HPDE6-E6E7 (cell line): Measurements from ENCODE around the gene USP36.

Experiments
- DNase-seq: peaks from one replicate; pipeline ENCODE4 v3.0.0; 2011; ENCODE audit warnings: missing footprints; ENCODE audit errors: extremely low spot score

USP36 gene

DNA sequence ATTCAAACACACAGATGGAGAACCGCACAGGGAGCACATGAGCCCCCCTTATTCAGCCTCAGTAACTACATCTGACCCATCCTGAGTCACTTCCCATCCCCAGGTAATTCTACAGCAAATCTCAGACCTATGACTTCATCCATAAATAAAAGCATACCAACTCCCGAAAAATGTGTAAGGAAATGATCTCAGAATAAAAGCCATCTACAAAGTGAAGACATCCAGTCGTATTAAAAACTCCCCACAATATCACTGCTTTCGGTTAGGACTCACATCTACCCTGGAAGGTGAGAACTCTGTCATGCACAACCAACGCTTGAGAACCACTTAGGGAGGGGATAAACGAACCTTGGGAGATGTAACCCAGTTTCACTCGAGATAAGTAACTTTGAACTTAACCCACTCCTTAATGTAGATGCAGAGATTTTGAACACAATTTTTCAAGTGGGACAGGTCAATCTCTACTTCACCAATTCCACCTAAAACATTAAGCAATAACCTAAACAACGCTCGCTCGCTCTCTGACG, 1.3 kb downstream of the USP36 start:
- peak; percentile 58 for DNase-seq

DNA sequence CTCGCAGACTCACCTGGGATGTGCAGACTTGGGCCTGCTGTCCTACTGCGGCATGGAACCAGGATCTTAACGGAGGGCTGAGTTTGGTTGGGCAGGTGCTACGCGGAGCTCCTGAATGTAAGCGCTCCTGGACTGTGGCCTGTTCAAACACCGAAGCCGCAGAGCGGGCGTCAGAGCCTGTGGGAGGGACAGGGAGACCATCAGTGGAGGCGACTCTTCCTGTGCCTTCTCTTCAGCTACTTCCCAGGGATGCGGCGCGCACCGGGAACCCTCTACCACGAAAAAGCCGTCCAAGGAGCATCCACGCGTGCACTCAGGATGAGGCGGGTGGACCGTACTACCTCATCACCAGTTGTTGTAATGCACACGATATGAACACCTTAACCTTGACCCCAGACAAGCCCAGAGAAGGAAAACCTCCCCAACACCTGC, 2.0 kb downstream of the USP36 start:
- DNase-seq = no peak

DNA sequence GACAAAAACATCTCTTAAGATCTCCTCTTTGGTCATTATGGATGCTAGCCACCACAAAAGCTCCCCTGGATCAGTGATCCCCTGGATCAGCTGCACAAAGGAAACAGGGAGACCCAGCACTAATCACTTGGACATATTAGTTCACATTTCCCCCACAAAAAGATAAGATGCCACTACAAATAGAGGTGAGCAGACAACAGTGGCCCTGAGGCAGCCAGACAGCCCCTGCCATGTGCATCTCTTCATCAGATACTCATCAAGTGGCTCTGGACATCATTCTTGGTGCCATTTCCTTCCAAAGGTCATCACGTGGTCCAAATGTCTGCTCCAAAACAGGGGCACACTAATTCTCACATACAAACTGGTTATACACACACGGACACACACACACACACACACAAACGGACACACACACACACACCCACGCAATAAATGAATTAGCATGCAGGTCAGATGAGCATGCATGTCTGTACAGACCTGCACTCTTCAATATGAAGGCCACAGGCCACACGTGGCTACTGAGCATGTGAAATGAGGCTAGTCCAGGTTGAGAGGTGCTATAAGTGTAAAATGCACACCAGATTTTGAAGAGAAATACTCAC, 4.1 kb downstream of the USP36 start:
- DNase-seq = no peak

DNA sequence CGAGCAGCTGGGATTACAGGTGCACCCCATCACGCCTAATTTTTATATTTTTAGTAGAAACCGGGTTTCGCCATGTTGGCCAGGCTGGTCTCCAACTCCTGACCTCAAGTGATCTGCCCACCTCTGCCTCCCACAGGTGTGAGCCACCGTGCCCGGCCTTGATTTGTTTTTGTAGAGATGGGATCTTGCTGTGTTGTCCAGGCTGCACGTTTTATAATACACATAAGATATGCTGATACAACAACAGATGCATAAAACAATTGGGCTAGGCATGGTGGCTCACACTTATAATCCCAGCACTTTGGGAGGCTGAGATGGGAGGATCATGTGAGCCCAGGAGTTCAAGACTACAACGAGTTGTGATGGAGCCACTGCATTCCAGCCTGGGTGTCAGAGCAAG, 6.0 kb downstream of the USP36 start:
- DNase-seq = no peak

DNA sequence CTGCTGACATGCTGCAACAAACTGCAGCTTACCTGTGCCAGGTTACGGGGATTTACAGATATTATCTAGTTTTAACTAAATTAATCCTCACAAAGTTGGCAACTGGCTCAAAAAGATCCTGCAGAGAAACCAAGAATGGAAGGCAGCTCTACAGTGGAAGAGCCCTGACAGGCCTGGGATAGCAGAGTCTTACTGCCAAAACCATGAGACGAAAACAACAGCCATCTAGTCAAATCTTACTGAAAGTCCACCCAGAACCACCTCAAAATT, 8.1 kb downstream of the USP36 start:
- no peak for DNase-seq

DNA sequence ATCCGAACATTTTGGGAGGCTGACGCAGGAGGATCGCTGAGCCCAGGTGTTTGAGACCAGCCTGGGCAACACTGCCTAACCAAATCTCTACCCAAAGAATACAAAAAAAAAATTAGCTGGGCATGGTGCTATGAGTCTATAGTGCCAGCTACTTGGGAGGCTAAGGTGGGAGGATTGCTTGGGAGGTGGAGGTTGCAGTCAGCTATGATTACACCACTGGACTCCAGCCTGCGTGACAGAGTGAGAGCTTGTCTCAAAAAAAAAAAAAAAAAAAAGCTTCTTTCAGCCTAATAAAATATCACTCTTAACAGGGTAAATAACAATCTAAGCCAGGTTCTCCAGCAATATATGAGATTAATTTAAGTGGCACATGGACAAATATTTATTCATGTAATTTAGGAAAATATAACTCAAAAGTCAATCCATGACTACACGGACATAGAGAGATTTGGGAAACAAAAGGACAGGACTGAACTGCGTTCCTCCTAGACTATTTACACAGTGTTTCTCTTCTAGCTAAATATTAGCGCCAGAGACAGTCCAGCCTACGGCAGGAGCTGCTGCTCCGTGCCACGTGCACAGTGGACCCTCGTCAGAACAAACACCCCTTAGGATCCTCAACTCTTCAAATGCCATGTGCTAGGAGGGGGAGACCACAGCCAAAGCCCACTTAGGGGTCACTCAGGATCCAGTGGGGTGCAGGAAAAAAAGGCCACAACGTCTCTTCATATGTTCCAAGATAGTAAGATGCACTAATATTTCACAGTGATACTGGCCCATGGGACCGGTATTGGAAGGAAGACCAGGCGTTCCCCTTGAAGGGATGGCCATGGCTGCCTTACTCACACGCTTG, 8.7 kb downstream of the USP36 start:
- no peak for DNase-seq

DNA sequence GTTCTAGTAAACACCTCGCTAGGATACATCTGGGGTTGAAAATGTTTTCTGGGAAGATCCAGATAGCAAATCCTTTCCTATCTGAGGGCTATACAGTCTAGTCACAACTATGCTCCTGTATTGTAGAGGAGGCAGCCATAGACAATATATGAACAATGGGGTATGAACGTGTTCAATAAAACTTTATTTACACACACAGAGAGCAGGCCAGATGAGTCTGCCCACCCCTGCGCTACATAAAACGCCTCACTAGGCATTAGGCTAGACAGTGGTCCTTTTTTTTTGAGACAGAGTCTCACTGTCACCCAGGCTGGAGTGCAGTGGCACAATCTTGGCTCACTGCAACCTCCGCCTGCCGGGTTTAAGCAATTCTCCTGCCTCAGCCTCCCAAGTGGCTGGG, 11.1 kb downstream of the USP36 start:
- no peak for DNase-seq

DNA sequence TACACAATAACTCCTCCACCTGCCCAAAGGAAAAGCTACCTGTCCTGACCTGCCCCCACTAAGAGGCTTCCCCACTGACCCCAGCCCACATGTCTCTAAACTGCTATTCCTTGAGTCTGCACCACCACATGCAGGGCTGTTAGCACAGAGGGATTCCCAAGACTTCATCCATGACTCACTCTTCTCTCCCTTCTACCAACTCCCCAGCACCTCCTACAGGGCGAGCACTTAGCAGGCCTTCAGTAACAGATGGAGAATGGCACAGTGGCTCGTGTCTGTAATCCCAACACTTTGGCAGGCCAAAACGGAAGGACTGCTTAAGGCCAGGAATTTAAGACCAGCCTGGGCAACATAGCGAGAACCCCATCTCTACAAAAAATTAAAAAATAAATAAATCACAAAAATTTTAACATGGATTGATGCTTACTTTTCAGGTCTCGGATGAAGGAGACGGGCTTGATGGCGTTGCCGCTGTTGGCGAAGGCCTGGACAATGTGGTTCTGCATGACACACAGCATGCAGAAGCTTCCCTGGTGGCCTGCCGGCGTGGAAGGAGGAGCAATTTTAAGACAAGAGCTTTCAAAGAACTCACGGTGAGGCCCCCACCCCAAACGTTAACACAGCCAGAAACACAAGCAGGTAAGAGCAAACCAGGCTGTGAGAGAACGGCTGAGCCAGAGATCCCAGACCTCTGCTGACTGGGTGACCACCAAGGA, 12.0 kb downstream of the USP36 start:
- peak; percentile 34 for DNase-seq

DNA sequence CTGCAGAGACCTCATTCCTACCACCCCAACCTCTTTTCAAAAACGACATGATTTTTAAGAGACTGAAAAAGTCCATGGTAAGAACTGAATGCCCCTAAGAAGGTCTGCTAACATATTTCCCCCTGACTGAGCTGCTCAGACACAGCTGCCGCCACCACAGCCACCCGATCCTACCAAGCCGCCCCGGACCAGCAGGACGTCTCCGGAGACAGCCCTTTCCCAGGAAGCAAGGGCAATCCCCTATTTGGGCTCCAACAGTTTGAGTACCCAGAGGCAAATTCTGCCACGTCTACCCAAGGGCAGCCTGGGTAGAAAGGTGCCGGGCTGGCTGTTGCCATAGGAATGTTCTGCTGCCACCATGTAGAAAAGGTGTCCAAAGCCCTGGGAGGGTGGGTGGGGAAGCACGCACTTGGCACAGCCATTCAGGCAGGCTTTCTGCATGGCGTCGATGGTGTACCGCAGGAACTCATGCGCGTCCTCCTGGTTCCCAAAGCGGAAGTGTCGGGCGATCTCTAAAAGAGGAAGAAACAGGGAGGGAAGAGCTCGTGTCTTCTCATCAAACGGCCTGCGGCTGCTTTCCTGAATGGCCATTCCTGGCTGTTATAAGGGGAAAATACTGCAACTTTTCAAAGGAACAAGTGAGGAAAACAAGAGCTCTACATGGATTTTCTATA, 13.6 kb downstream of the USP36 start:
- no peak for DNase-seq

DNA sequence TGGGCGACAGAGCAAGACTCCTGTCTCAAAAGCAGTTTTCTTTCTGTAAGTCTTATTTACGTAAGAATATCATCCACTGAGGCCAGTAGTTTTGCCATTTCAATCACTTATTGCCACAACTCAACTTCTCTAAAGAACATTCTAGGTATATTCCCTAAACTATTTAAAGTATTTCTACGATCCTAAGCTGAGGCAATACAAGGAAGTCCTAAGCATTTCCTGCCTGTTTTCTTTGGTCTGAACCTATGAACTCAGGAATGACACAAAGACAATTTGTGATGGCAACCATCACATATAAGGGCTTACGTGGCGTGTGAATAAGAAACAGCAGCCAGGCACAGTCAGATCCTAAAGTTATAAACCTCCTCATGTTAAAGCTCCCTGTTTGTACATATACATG, 14.2 kb downstream of the USP36 start:
- no peak for DNase-seq

DNA sequence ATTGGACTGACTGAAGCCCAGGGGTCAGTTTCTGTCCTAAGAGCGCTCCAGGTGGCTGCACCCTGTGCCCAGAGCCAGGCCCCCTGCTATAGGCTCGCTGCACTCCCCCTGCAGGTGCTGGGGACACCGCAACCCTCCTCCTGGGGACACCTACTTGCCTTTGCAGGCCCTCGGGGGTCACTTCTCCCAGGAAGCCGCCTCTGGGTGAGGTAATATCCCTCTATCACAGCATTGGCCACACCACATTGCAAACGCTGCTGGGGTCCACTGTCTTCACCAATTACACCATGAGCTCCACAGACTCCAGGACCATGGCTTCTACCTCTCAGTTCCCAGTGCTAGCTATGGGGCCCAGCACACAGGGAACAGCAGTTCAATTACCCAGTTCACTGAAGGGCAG, 14.9 kb downstream of the USP36 start:
- DNase-seq = no peak

DNA sequence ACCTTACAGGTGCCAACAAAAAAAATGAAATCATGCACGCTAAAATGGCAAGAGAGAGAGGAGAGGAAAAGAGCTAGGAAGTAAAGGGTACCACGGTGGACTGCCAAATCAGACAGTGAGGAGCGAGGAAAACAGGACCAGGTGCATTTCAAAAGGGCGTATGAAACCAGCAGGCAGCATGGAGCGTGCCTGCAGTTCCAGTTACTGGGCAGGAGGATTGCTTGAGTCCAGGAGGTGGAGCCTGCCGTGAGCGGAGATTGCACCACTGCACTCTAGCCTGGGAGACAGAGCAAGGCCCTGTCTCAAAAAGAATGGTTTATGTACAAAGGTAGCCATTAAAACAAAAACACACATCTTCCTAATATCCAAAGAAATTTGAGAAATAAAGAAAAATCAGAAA, 16.4 kb downstream of the USP36 start:
- DNase-seq = no peak

DNA sequence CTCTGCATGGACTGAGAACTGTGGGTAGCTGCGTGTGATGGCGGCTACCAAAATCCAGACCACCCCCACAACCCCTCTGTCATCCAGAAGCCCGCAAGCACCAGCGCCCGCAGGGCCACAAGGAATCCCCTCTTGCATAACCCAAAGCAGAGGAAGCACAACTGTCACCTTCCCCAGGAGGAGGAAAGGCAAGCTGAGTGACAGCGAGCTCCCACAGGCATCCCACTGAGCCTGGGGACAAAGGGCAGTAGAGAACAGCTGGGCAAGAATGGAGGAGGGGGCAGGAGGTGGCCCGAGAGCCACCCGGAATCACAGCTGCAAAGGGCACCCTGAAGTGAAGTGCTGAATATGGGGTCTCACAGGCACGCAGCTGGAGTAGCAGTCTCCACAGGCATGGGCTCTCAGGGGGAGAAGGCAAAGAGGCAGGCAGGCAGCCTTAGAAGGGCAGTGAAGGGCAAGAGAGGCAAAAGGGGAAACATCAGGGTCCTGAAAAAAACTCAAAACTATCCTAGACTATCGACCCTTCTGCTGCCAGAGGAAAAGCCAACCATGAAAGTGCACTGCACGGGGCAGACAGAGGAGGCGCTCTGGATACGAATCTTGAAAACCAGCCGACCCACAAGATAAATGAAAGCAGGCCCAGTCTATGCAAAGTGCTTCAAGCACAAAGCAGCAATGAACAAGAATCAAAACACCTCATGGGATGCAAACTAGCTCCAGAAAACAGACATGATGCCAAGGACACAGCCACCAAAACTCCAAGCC, 17.1 kb downstream of the USP36 start:
- no peak for DNase-seq

DNA sequence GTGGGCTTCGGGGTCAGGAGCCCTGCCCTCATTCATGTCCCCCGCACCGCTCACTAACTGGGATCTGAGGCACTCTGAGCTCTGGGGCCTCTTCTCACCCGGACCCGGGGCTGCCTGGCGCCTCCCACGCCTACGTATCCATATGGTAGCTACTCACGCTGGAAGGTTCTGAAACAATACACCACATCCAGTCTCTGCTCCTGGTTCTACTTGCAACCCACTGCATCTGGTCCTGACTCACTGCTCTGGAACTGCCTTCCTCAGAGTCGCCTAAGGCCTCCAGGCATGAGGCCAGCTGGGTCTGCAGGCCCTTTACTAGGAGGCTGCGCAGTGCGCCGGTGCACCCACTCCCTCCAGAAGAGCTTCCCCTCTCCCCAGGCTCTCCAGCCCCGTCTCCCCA, 18.1 kb downstream of the USP36 start:
- DNase-seq = no peak

DNA sequence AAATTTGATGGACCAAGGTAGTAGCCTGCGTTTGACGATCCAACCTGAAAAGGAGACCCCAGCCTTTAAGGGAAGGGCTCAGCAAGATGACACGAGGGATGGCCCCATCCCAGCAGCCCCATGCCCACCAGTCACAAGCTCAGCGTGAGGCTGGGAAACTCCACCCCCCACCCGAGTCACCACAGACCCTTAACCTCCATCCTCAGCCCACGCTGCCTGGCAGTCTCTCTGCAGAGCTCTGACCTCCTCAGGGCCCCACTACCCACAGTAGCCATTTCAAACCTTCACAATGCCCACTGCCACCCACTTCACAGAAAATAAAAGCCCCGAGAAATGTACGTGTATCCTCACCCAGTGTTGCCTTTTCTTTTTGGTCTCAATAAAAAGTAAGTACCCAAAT, 18.7 kb downstream of the USP36 start:
- DNase-seq = no peak

DNA sequence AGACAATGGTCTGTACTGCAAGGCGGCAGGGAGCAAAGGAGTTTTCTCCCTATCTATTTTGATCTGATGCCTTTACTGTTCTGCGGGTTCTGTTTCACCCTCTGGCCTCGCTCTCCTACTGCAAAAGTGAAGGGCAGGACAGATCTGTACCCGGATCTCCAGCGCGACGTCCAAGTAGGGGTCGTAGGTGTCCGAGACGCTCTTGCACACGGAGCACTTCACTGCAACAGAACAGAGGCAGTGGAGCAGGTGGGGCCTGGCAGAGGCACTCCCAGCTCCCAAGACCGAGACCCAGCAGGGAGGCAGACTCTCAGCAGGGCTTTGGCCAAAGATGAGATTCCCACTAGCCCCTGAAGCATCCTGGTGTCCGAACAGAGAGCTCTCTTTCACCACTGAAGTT, 19.8 kb downstream of the USP36 start:
- DNase-seq = no peak

DNA sequence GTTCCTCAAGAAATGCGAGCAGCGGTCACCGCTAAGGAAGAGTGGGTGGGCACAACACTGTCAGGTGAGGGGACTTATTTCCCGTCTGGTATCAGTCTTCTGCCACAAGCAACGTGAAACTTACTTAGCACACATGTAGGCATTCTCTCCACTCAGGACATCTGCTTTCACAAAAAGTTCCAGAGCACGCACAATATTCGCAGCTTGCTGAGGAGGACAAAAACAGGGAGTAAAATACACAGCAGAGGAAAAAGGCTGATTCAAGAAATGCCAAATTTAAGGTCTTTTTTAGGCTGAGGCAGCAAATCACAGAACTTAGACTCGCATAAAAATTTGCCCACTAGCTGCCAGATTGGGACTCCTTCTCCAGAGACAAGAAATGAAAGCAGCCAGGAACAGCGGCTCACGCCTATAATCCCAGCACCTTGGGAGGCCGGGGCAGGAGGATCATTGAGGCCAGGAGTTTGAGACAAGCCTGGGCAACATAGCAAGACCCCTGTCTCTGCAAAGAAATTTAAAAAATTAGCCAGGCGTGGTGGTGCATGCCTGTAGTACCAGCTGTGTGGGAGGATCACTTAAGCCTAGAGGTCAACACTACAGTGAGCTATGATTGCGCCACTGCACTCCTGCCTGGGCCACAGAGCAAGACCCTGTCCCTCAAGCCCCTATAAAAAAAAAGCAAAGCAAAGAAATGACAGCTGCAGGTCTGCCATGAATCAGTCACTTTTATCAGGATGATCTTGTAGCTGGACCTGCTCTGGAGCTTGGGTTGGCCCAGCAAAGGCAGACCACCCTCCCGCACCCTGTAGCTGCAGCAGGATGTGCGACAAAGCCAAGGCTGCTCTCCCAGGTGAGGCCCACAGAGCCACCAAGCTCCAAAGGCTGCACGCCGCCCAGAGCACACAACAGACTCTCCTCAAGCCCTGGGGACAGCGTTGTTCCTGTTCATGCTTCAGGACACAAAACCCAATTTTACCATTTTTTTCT, 20.5 kb downstream of the USP36 start:
- DNase-seq = no peak

DNA sequence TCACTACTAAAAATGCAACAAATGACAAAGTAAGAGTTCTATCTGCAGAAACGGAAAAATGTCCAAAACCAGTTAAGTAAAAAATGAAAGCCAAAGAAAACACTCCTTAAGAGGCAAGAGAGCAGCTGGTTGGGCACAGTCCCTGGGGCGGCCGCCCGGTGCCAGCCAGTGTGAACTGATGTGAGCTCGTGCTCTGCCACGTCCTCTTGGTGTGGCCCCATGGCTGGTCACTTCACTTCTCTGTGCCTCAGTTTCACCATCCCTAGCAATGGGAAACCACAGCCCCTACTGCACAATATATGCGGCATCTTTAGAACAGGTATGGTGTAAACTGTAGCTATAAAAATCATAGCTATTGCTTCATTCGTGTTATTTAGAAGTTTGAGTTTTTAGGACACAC, 21.2 kb downstream of the USP36 start:
- no peak for DNase-seq

DNA sequence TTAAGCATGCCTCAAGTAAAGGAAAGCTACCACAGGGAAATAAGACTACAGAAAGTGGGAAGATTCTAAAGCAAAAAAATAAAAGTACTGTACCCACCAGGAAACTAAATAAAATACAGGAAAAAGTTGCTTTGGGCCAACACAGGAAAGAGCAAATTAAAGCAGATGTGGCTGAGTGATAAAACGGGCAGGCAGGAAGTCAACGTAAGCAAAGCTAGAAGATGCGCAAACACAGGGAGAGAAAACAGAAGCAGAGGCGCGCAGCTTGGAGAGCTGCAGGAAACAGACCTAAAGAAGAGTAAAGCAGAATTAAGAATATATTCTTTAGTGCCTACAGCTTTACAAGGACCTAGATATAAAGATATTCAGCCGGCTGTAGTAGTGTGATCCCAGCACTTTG, 21.7 kb downstream of the USP36 start:
- DNase-seq = no peak

DNA sequence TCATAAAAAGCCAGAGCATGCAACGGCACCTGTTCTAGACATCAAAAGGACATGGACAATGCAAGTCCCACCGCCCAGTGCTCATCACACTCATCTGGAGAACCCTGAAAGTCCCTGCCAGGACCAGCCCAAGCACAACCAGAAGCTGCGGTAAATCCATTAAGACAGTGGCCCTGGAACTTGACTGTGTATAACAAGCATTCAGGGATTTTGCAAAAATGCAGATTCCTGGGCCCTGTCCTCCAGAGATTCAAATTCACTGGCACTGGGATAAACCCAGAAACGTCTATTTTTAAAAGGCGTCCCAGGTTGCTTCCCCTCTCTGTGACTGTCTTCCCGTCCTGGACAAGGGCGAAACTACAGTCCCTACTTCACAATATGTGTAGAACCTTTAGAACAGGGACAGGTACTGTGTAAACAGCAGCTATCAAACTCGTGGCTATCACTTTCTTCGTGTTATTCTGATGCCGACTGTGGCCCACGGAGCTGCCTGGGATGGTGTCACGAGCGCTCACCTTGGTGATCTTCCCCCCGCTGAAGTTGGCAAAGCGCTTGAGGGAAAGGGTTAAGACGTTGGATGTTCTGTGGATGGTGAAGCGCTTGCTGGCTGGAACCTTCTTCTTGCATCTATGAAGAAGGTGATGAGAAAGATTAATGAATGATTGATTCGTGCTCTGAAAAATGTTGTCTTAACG, 22.3 kb downstream of the USP36 start:
- no peak for DNase-seq
